A673 (cell line): ENCODE data around the gene PPFIBP1. TPM values are rescaled to one million over a fixed set of nuclear protein-coding genes. Genes with fewer than 3 reads are reported as not detected.

ENCODE experiments used
- BruUV-seq: library from RNA; stranded (reverse); fragments of 400-500 nt; replicated peaks from 2 replicates; lab custom pipeline; 2021; lab: Mats Ljungman, UMichigan
- CTCF ChIA-PET: fragments of 300-600 bp; sonication (Branson Sonifier 250); formaldehyde crosslinking; loops from one replicate; lab custom pipeline; 2022; ENCODE audit warnings: antibody characterized with exemption; lab: Charles Lee
- POLR2A ChIA-PET: fragments of 300-600 bp; sonication (Branson Sonifier 250); formaldehyde crosslinking; loops from one replicate; lab custom pipeline; 2022; ENCODE audit warnings: antibody characterized with exemption; ENCODE audit not compliant: low non-redundant PET; lab: Charles Lee
- DNase-seq: peaks from one replicate; pipeline ENCODE4 v3.0.0-alpha.2; 2015; ENCODE audit warnings: low spot score
- H3K27ac ChIP-seq: fragments of 200-600 bp; sonication (generic); 2 replicates; pipeline ENCODE4 v1.5.1; 2016; ENCODE audit warnings: mixed run types, low read depth, mild to moderate bottlenecking, mixed read lengths, antibody characterized with exemption, low read length; ENCODE audit not compliant: poor library complexity, severe bottlenecking
- H3K27me3 ChIP-seq: fragments of 200-600 bp; sonication (generic); replicated peaks from 2 replicates; pipeline ENCODE4 v1.6.1; 2017; ENCODE audit warnings: mixed run types, low read depth, mild to moderate bottlenecking, mixed read lengths, antibody characterized with exemption, low read length; ENCODE audit not compliant: insufficient read depth, poor library complexity
- H3K36me3 ChIP-seq: fragments of 200-600 bp; sonication (generic); 2 replicates; pipeline ENCODE4 v1.6.1; 2016; ENCODE audit warnings: mixed run types, mild to moderate bottlenecking, mixed read lengths, antibody characterized with exemption, low read length; ENCODE audit not compliant: insufficient read depth, poor library complexity, severe bottlenecking
- H3K4me1 ChIP-seq: fragments of 200-600 bp; sonication (generic); 2 replicates; pipeline ENCODE4 v1.6.1; 2017; ENCODE audit warnings: mixed run types, mild to moderate bottlenecking, mixed read lengths, antibody characterized with exemption, low read length; ENCODE audit not compliant: insufficient read depth, poor library complexity, severe bottlenecking
- H3K4me3 ChIP-seq: fragments of 200-600 bp; sonication (generic); 2 replicates; pipeline ENCODE4 v1.5.1; 2016; ENCODE audit warnings: low read depth, mixed run types, mild to moderate bottlenecking, mixed read lengths, low read length; ENCODE audit not compliant: poor library complexity, severe bottlenecking
- H3K9me3 ChIP-seq: fragments of 200-600 bp; sonication (generic); 2 replicates; pipeline ENCODE4 v1.6.1; 2016; ENCODE audit warnings: mixed run types, low read depth, mild to moderate bottlenecking, mixed read lengths, antibody characterized with exemption, low read length; ENCODE audit not compliant: poor library complexity, severe bottlenecking
- CTCF ChIP-seq: fragments of 300-800, 200-600 bp; sonication (generic); conservative IDR thresholded peaks from 2 replicates; pipeline ENCODE4 v1.5.1; 2017; ENCODE audit warnings: low read depth, mild to moderate bottlenecking, antibody characterized with exemption, low read length, moderate library complexity, mixed read lengths
- EZH2 ChIP-seq: fragments of 200-600 bp; sonication (generic); IDR thresholded peaks from 2 replicates; pipeline ENCODE4 v1.6.1; 2017; ENCODE audit warnings: borderline replicate concordance, low read depth, mild to moderate bottlenecking, mixed read lengths, antibody characterized with exemption, low read length; ENCODE audit not compliant: poor library complexity, severe bottlenecking
- intact Hi-C: fragments of 100-400 bp; cut with micrococcal nuclease; formaldehyde crosslinking; loops from one replicate; pipeline ENCODE4 v1.10.0; 2022; ENCODE audit not compliant: unreplicated experiment
- total RNA-seq: library from RNA; stranded (reverse); gene quantifications from 2 replicates; pipeline ENCODE4 v1.2.3, GENCODE V29; 2021

The PPFIBP1 gene
- total RNA-seq, 1 experiment from 2014 or later, result 41.2 TPM

DNA sequence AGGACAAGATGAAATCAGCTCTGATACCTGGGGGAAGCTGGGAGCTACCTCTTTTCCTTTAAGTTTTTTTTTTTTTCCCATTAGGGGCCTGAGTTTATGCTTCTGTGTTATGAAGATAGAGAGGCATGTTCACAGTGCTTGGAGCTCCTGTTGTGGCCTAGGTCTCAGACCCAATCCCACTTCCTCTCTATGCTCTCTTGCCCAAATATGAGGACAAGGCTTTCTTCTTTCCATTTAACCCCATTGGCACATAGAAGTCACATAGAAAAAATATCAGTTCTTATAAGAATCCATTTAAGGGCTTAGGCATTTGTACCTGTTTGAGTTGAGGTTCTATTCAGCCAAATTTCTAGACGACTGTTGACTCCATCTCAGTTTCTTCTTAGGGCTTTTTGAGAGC is 199.2 kb downstream of the PPFIBP1 start:
- DNase-seq, result no peak
- Histone ChIP-seq H3K36me3 (peaks cover 44% of the 10 kb centered on the region), H3K4me1 (no peaks in the 10 kb centered on the region), H3K27me3 (no peaks in the 10 kb centered on the region), H3K9me3 (no peaks in the 10 kb centered on the region), H3K27ac (no peak overlapping the region), H3K4me3 (no peak overlapping the region)
- ChIA-PET CTCF (no interaction called here), POLR2A (no interaction called here)
- no peak for TF ChIP-seq EZH2
- TF ChIP-seq CTCF, result no peak
- BruUV-seq, result no TSS peak
- intact Hi-C loops, result no loop called here

- POLR2A ChIA-PET, result no interaction called here
- no peak for TF ChIP-seq CTCF
- no peak for TF ChIP-seq EZH2
- H3K27ac ChIP-seq, result no peak overlapping the region
Observed at GRCh38 chr12:27730097-27730588, 206.1 kb downstream of the PPFIBP1 start.

DNA sequence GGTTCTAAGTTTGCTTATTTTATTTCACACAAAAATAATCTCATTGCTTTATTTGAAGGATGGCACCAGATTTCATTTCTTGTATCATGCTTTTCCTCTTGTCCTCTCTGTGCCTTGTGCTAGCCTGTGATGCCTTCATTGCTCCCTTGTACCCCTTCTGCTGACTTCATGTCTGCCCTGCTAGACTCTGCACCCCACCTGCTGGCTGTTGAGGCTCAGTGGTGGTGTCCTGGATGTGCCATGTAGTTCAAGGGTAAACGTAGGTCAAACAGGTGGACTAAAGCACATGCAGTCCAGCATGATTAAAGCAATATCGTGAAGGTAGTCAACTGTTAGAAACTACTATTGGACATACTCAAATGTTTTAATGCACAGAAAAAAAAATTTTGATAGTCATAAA is 208.3 kb downstream of the PPFIBP1 start:
- no peak overlapping the region for H3K4me3 ChIP-seq
- intact Hi-C loops, result loop anchor here (5.0 kb wide), 2 partner anchors 440 to 1140 kb away; no protein-coding TSS in a partner anchor
- CTCF ChIA-PET, result interaction anchor here (0.6 to 1.7 kb wide), 4 partner anchors 47 to 1140 kb away, joined by 3 to 6 read pairs (median 4); no protein-coding TSS in a partner anchor
- TF ChIP-seq EZH2 (no peak), CTCF (0 out of 2 replicates have a peak, but pooled peaks have one; percentile 17)
- no TSS peak for BruUV-seq
- H3K36me3 ChIP-seq, result peaks cover 40% of the 10 kb centered on the region
- POLR2A ChIA-PET, result interaction anchor here (0.6 kb wide), 1 partner anchor 29 kb away, joined by 4 read pairs; no protein-coding TSS in a partner anchor
- no peaks in the 10 kb centered on the region for H3K27me3 ChIP-seq
- no peak for DNase-seq
- no peaks in the 10 kb centered on the region for H3K4me1 ChIP-seq
- no peaks in the 10 kb centered on the region for H3K9me3 ChIP-seq
- no peak overlapping the region for H3K27ac ChIP-seq

More at GRCh38 chr12:27730097-27730588, 206.1 kb downstream of the PPFIBP1 start:
- CTCF ChIA-PET, result no interaction called here
- BruUV-seq, result no TSS peak
- H3K9me3 ChIP-seq, result no peaks in the 10 kb centered on the region
- H3K27me3 ChIP-seq, result no peaks in the 10 kb centered on the region
- H3K4me1 ChIP-seq, result no peaks in the 10 kb centered on the region
- no peak for DNase-seq
- no peak overlapping the region for H3K4me3 ChIP-seq
- intact Hi-C loops, result loop anchor here (5.0 kb wide), 2 partner anchors 442 to 1142 kb away; no protein-coding TSS in a partner anchor
- H3K36me3 ChIP-seq, result peaks cover 31% of the 10 kb centered on the region
